Measurements from ENCODE around the gene SERGEF. TPM values are rescaled to one million over a fixed set of nuclear protein-coding genes. Genes with fewer than 3 reads are reported as not detected.

SERGEF gene
- total RNA-seq (2014; rRNA removed; shearing (Covaris generic); ENCODE audit: low replicate concordance) = 47.0 and 71.1 TPM in 2 replicates

GRCh38 chr11:18012906-18013781, at the start of gene SERGEF:
SERGEF (minus strand) TSS chr11:18013047; CDS start chr11:18013010, 37 bp downstream.
- Histone ChIP-seq H3K4me3 (ENCODE audit: low read length) (peak within 1 kb of the TSS; percentile 93), H3K27ac (ENCODE audit: low read length) (peak within 1 kb of the TSS; percentile 81), H3K36me3 (ENCODE audit: insufficient read depth, low read length) (no peaks in the 10 kb centered on the region), H2AFZ (ENCODE audit: low read length) (peak within 1 kb of the TSS; percentile 97), H3K4me1 (ENCODE audit: low read length) (peaks cover 38% of the 10 kb centered on the region), H3K9me3 (ENCODE audit: low read length) (no peaks in the 10 kb centered on the region), H3K9me2 (replicated peaks; ENCODE audit: insufficient read depth, low read length) (no peaks in the 10 kb centered on the region), H3K4me2 (ENCODE audit: low read depth, low read length, poor library complexity, severe bottlenecking) (peak within 1 kb of the TSS; percentile 97), H3K79me2 (ENCODE audit: low read length) (peaks cover 54% of the 10 kb centered on the region), H3K9ac (ENCODE audit: low read length) (peak within 1 kb of the TSS; percentile 91), H4K20me1 (ENCODE audit: insufficient read depth, low read depth, low read length) (no peaks in the 10 kb centered on the region), H3K27me3 (ENCODE audit: low read length) (no peaks in the 10 kb centered on the region)
- peak; percentile 97 for DNase-seq

GRCh38 chr11:18061351-18061750, 48.5 kb upstream of the SERGEF start:
- H4K20me1 ChIP-seq (ENCODE audit: insufficient read depth, low read depth, low read length) = no peaks in the 10 kb centered on the region
- H3K4me1 ChIP-seq (ENCODE audit: low read length) = peaks cover 4% of the 10 kb centered on the region
- no peak overlapping the region for H3K4me2 ChIP-seq (ENCODE audit: low read depth, low read length, poor library complexity, severe bottlenecking)
- no peaks in the 10 kb centered on the region for H3K79me2 ChIP-seq (ENCODE audit: low read length)
- H3K9me3 ChIP-seq (ENCODE audit: low read length) = no peaks in the 10 kb centered on the region
- H3K27ac ChIP-seq (ENCODE audit: low read length) = no peak overlapping the region
- no peaks in the 10 kb centered on the region for H3K36me3 ChIP-seq (ENCODE audit: insufficient read depth, low read length)
- no peaks in the 10 kb centered on the region for H3K9me2 ChIP-seq (replicated peaks; ENCODE audit: insufficient read depth, low read length)
- H3K9ac ChIP-seq (ENCODE audit: low read length) = no peak overlapping the region
- no peaks in the 10 kb centered on the region for H3K27me3 ChIP-seq (ENCODE audit: low read length)
- no peak for DNase-seq
- H3K4me3 ChIP-seq (ENCODE audit: low read length) = no peak overlapping the region
- no peak overlapping the region for H2AFZ ChIP-seq (ENCODE audit: low read length)

GRCh38 chr11:18056561-18057181, 43.8 kb upstream of the SERGEF start:
- Histone ChIP-seq H3K4me1 (ENCODE audit: low read length) (no peaks in the 10 kb centered on the region), H4K20me1 (ENCODE audit: insufficient read depth, low read depth, low read length) (no peaks in the 10 kb centered on the region), H3K27me3 (ENCODE audit: low read length) (no peaks in the 10 kb centered on the region), H3K4me2 (ENCODE audit: low read depth, low read length, poor library complexity, severe bottlenecking) (no peak overlapping the region), H3K9ac (ENCODE audit: low read length) (no peak overlapping the region), H3K4me3 (ENCODE audit: low read length) (no peak overlapping the region), H3K9me3 (ENCODE audit: low read length) (no peaks in the 10 kb centered on the region), H3K36me3 (ENCODE audit: insufficient read depth, low read length) (no peaks in the 10 kb centered on the region), H3K9me2 (replicated peaks; ENCODE audit: insufficient read depth, low read length) (no peaks in the 10 kb centered on the region), H3K79me2 (ENCODE audit: low read length) (no peaks in the 10 kb centered on the region), H2AFZ (ENCODE audit: low read length) (no peak overlapping the region), H3K27ac (ENCODE audit: low read length) (no peak overlapping the region)
- no peak for DNase-seq

GRCh38 chr11:18054511-18055103, 41.8 kb upstream of the SERGEF start:
- Histone ChIP-seq H3K9me3 (ENCODE audit: low read length) (no peaks in the 10 kb centered on the region), H3K27ac (ENCODE audit: low read length) (no peak overlapping the region), H3K4me3 (ENCODE audit: low read length) (no peak overlapping the region), H4K20me1 (ENCODE audit: insufficient read depth, low read depth, low read length) (no peaks in the 10 kb centered on the region), H3K79me2 (ENCODE audit: low read length) (no peaks in the 10 kb centered on the region), H3K9ac (ENCODE audit: low read length) (no peak overlapping the region), H3K4me2 (ENCODE audit: low read depth, low read length, poor library complexity, severe bottlenecking) (no peak overlapping the region), H3K36me3 (ENCODE audit: insufficient read depth, low read length) (no peaks in the 10 kb centered on the region), H3K27me3 (ENCODE audit: low read length) (no peaks in the 10 kb centered on the region), H3K4me1 (ENCODE audit: low read length) (no peaks in the 10 kb centered on the region), H3K9me2 (replicated peaks; ENCODE audit: insufficient read depth, low read length) (no peaks in the 10 kb centered on the region), H2AFZ (ENCODE audit: low read length) (no peak overlapping the region)
- DNase-seq = no peak

GRCh38 chr11:18050848-18051247, 38.0 kb upstream of the SERGEF start:
- H3K4me1 ChIP-seq (ENCODE audit: low read length) = no peaks in the 10 kb centered on the region
- no peak for DNase-seq
- H3K9ac ChIP-seq (ENCODE audit: low read length) = no peak overlapping the region
- H3K27me3 ChIP-seq (ENCODE audit: low read length) = no peaks in the 10 kb centered on the region
- H3K79me2 ChIP-seq (ENCODE audit: low read length) = no peaks in the 10 kb centered on the region
- no peak overlapping the region for H3K4me3 ChIP-seq (ENCODE audit: low read length)
- no peak overlapping the region for H3K4me2 ChIP-seq (ENCODE audit: low read depth, low read length, poor library complexity, severe bottlenecking)
- H3K36me3 ChIP-seq (ENCODE audit: insufficient read depth, low read length) = no peaks in the 10 kb centered on the region
- H3K9me3 ChIP-seq (ENCODE audit: low read length) = no peaks in the 10 kb centered on the region
- no peak overlapping the region for H3K27ac ChIP-seq (ENCODE audit: low read length)
- H2AFZ ChIP-seq (ENCODE audit: low read length) = no peak overlapping the region
- no peaks in the 10 kb centered on the region for H3K9me2 ChIP-seq (replicated peaks; ENCODE audit: insufficient read depth, low read length)
- H4K20me1 ChIP-seq (ENCODE audit: insufficient read depth, low read depth, low read length) = no peaks in the 10 kb centered on the region

- Histone ChIP-seq H3K27ac (ENCODE audit: low read length) (no peak within 1 kb of the TSS), H3K9ac (ENCODE audit: low read length) (no peak within 1 kb of the TSS), H3K9me2 (replicated peaks; ENCODE audit: insufficient read depth, low read length) (no peaks in the 10 kb centered on the region), H4K20me1 (ENCODE audit: insufficient read depth, low read depth, low read length) (no peaks in the 10 kb centered on the region), H3K36me3 (ENCODE audit: insufficient read depth, low read length) (no peaks in the 10 kb centered on the region), H2AFZ (ENCODE audit: low read length) (no peak within 1 kb of the TSS), H3K4me2 (ENCODE audit: low read depth, low read length, poor library complexity, severe bottlenecking) (no peak within 1 kb of the TSS), H3K4me1 (ENCODE audit: low read length) (no peaks in the 10 kb centered on the region), H3K4me3 (ENCODE audit: low read length) (no peak within 1 kb of the TSS), H3K27me3 (ENCODE audit: low read length) (no peaks in the 10 kb centered on the region), H3K9me3 (ENCODE audit: low read length) (no peaks in the 10 kb centered on the region), H3K79me2 (ENCODE audit: low read length) (no peaks in the 10 kb centered on the region)
- no peak for DNase-seq
Measured at GRCh38 chr11:18046116-18046777, 33.4 kb upstream of the SERGEF start, which contains the start of gene TPH1. TPH1 (minus strand) TSS chr11:18046269; CDS start chr11:18040762, 5,507 bp downstream.

GRCh38 chr11:18036456-18036855, 23.6 kb upstream of the SERGEF start:
- Histone ChIP-seq H3K79me2 (ENCODE audit: low read length) (no peaks in the 10 kb centered on the region), H3K4me2 (ENCODE audit: low read depth, low read length, poor library complexity, severe bottlenecking) (no peak overlapping the region), H3K9me3 (ENCODE audit: low read length) (no peaks in the 10 kb centered on the region), H3K27ac (ENCODE audit: low read length) (no peak overlapping the region), H4K20me1 (ENCODE audit: insufficient read depth, low read depth, low read length) (no peaks in the 10 kb centered on the region), H3K27me3 (ENCODE audit: low read length) (no peaks in the 10 kb centered on the region), H3K4me3 (ENCODE audit: low read length) (no peak overlapping the region), H3K9me2 (replicated peaks; ENCODE audit: insufficient read depth, low read length) (no peaks in the 10 kb centered on the region), H3K36me3 (ENCODE audit: insufficient read depth, low read length) (no peaks in the 10 kb centered on the region), H3K9ac (ENCODE audit: low read length) (no peak overlapping the region), H2AFZ (ENCODE audit: low read length) (no peak overlapping the region), H3K4me1 (ENCODE audit: low read length) (peaks cover 6% of the 10 kb centered on the region)
- no peak for DNase-seq

- no peaks in the 10 kb centered on the region for H3K79me2 ChIP-seq (ENCODE audit: low read length)
- no peaks in the 10 kb centered on the region for H3K36me3 ChIP-seq (ENCODE audit: insufficient read depth, low read length)
- no peak overlapping the region for H3K9ac ChIP-seq (ENCODE audit: low read length)
- H3K4me1 ChIP-seq (ENCODE audit: low read length) = peaks cover 9% of the 10 kb centered on the region
- no peaks in the 10 kb centered on the region for H3K9me3 ChIP-seq (ENCODE audit: low read length)
- no peaks in the 10 kb centered on the region for H3K9me2 ChIP-seq (replicated peaks; ENCODE audit: insufficient read depth, low read length)
- H2AFZ ChIP-seq (ENCODE audit: low read length) = no peak overlapping the region
- H3K4me3 ChIP-seq (ENCODE audit: low read length) = no peak overlapping the region
- no peak for DNase-seq
- H4K20me1 ChIP-seq (ENCODE audit: insufficient read depth, low read depth, low read length) = no peaks in the 10 kb centered on the region
- H3K4me2 ChIP-seq (ENCODE audit: low read depth, low read length, poor library complexity, severe bottlenecking) = no peak overlapping the region
- no peak overlapping the region for H3K27ac ChIP-seq (ENCODE audit: low read length)
- no peaks in the 10 kb centered on the region for H3K27me3 ChIP-seq (ENCODE audit: low read length)
Measured at GRCh38 chr11:18027475-18027874, 14.6 kb upstream of the SERGEF start.

All from Karpas-422 (cell line).